Heart left ventricle (tissue), 16 donors: ENCODE measurements around the gene SNRNP70. TPM values are rescaled to one million over a fixed set of nuclear protein-coding genes. Genes with fewer than 3 reads are reported as not detected.
A peak's percentile ranks its signal among the peaks of the same experiment; 100 is the strongest.

Experiments used
- ATAC-seq, 4 donors: fragments of 200-7000 bp; cut with Tn5 transposase; one replicate each; pipeline ENCODE4 v1.9.1; 2020 to 2022; ENCODE audit warnings: moderate library complexity in 4 of 4, mild to moderate bottlenecking in 3 of 4, moderate number of reproducible peaks in 1 of 4
- DNase-seq, 5 donors: peaks; one replicate each; pipeline ENCODE4 v3.0.0-alpha.2; 2020
- H3K27ac ChIP-seq, 12 donors: fragments of 200-600 bp; sonication (generic) in 4 of 12; one replicate each; pipeline versions ENCODE4 v1.5.0 to v1.8.0; 2016 to 2022; ENCODE audit warnings: mild to moderate bottlenecking in 2 of 12
- H3K27me3 ChIP-seq, 9 donors: fragments of 200-600 bp; sonication (generic) in 2 of 9; one replicate each; pipeline versions ENCODE4 v1.5.1 to v1.8.0; 2016 to 2022; ENCODE audit warnings: mild to moderate bottlenecking in 3 of 9
- H3K36me3 ChIP-seq, 9 donors: fragments of 200-600 bp; sonication (generic) in 2 of 9; one replicate each; pipeline versions ENCODE4 v1.5.0 to v1.8.0; 2018 to 2022; ENCODE audit warnings: mild to moderate bottlenecking in 2 of 9
- H3K4me1 ChIP-seq, 12 donors: fragments of 200-600 bp; sonication (generic) in 4 of 12; one replicate each; pipeline versions ENCODE4 v1.5.0 to v1.8.0; 2016 to 2022; ENCODE audit warnings: mild to moderate bottlenecking in 3 of 12
- H3K4me3 ChIP-seq, 12 donors: fragments of 200-600 bp; sonication (generic) in 4 of 12; one replicate each; pipeline versions ENCODE4 v1.5.0 to v1.8.0; 2017 to 2022; ENCODE audit warnings: mild to moderate bottlenecking in 9 of 12, moderate library complexity in 4 of 12
- H3K9me3 ChIP-seq, 12 donors: fragments of 200-600 bp; sonication (generic) in 4 of 12; one replicate each; pipeline versions ENCODE4 v1.5.0 to v1.8.0; 2016 to 2022; ENCODE audit warnings: mild to moderate bottlenecking in 1 of 12
- POLR2A ChIP-seq, 2 donors: fragments of 450-650 bp; IDR thresholded peaks; one replicate each; pipeline ENCODE4 v1.6.1; 2017; ENCODE audit warnings: antibody characterized with exemption in 2 of 2, mild to moderate bottlenecking in 2 of 2, moderate library complexity in 2 of 2
- WGBS, 4 donors: extraction: QIAGEN DNeasy Blood & Tissue Kit in 2 of 4; methylation state at CpG; one replicate each; pipeline versions ENCODE4 v1.1.5 to v1.1.7; 2013 to 2018; 5-methylcytosine and 5-hydroxymethylcytosine counted together
- intact Hi-C, 10 donors: fragments of 100-400 bp; cut with DNase I; formaldehyde crosslinking; loops; one replicate each; pipeline versions ENCODE4 v1.11.1 to v1.14.2; 2022
- polyA plus RNA-seq, 2 donors: library from polyadenylated mRNA; stranded (reverse); fragments of 200-250 nt; gene quantifications; one replicate each; pipeline ENCODE4 v1.2.3, GENCODE V29; 2013
- total RNA-seq, 9 donors: library from RNA; depleted of rRNA in 2 of 9; stranded (reverse); fragments of >200 nt in 2 of 9; fragmentation: NEBNext Ultra II Directional in 3 of 9; extraction: Animal tissue kit (Norgen Biotek cat#: 25700) in 3 of 9; gene quantifications; one replicate each; pipeline versions ENCODE4 v1.1.0 to v1.2.4, GENCODE V29; 2016 to 2023
- TF ChIP-seq, protein P1 (sequence below), 12 donors: fragments of 200-600 bp; sonication (generic) in 4 of 12; IDR thresholded peaks; one replicate each; pipeline versions ENCODE4 v1.5.0 to v1.8.0; 2018 to 2022; ENCODE audit warnings: antibody characterized with exemption in 12 of 12, mild to moderate bottlenecking in 5 of 12
- donor health status: ischemic (EF 13 %, LVEDD 7.1; RV severe dilation, severe dysfunction).
- donor health status: healthy with polysubstance abuse.
- donor health status: DM: no; HTN: yes; CAD: no.
- donor health status: DM: no; HTN: no; CAD: no.
- donor health status: ischemic (EF 25% LVEDD 6.9; RV normal size, moderate dysfunction).
- donor health status: ischemic (EF 25% LVEDD 5.7; RV mildly dilated, moderate dysfunction).
- donor health status: healthy.
- donor health status: DM: yes; HTN: yes; CAD: no.
- donor health status: ischemic (EF 35%, LVEDD 5.7; RV mildly dilated, moderate dysfunction).
- donor health status: nonischemic (EF 11% LVEDD 7.7; RV severe dilation, severe dysfunction).
- donor health status: DM: yes; HTN: yes; CAD: no.
- donor health status: PGD.
- donor health status: ischemic (EF 29% LVEDD 5.4; RV normal size, mild dysfunction).
- donor health status: nonischemic (EF 23%, LVEDD 6.1; RV moderate dilation, normal function).

SNRNP70 gene
- total and polyA plus RNA-seq, 11 donors: 61.6 to 163 (median 96.6) TPM

DNA sequence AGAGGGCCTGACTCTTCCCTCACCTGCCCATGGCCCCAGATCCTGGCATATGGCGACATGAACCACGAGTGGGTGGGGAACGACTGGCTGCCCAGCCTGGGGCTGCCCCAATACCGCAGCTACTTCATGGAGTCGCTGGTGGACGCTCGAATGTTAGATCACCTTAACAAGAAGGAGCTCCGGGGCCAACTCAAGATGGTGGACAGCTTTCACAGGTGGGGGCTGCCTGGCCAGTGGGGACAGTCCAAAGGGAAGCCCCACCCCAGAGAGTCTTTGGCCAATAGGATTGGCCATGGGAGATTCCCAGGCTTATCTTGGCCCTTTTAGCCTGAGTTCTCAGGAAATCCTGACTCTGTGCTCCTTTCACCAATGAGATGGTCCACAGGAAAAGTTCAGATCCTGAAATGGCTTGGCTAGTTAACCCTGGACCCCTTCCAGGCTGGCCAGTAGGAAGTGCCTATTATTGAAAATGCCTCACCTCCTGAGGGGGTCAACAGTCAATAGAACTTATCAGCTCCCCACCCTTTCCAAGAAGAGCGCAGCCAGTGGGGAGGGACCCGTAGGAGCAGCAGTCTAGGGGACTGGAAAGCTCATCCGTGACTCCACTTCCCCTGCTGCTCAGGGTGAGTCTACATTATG lies 62.9 kb downstream of the SNRNP70 start:
- TF ChIP-seq, protein P1, sequence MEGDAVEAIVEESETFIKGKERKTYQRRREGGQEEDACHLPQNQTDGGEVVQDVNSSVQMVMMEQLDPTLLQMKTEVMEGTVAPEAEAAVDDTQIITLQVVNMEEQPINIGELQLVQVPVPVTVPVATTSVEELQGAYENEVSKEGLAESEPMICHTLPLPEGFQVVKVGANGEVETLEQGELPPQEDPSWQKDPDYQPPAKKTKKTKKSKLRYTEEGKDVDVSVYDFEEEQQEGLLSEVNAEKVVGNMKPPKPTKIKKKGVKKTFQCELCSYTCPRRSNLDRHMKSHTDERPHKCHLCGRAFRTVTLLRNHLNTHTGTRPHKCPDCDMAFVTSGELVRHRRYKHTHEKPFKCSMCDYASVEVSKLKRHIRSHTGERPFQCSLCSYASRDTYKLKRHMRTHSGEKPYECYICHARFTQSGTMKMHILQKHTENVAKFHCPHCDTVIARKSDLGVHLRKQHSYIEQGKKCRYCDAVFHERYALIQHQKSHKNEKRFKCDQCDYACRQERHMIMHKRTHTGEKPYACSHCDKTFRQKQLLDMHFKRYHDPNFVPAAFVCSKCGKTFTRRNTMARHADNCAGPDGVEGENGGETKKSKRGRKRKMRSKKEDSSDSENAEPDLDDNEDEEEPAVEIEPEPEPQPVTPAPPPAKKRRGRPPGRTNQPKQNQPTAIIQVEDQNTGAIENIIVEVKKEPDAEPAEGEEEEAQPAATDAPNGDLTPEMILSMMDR (IDR thresholded peaks at IDR 0.05): no peak
- peak in 1 of 2 donors; percentile 21 for TF ChIP-seq POLR2A (IDR thresholded peaks at IDR 0.05)
- intact Hi-C loops: loop anchor here (2.0 to 5.0 kb wide), 5 partner anchors 29 to 156 kb away; partner anchors contain the start of genes LIN7B (in 4 of the 10), C19orf73 (in 2 of the 10), PPFIA3 (in 2 of the 10) and GYS1 (in 1 of the 10)
- peaks cover 0 to 56% (median 40%) of the 10 kb centered on the region in 12 donors for H3K4me1 ChIP-seq
- H3K27ac ChIP-seq: peak overlapping the region; percentile 70 to 100 (median 86)
- no peaks in the 10 kb centered on the region for H3K9me3 ChIP-seq
- peak; percentile 47 to 70 (median 67) for DNase-seq
- H3K36me3 ChIP-seq: no peaks in the 10 kb centered on the region
- H3K4me3 ChIP-seq: peak overlapping the region in 11 of 12 donors; percentile 50 to 92 (median 74)
- H3K27me3 ChIP-seq: peaks cover 0 to 21% (median 0%) of the 10 kb centered on the region in 9 donors
- WGBS, 4 donors: 58 to 73% (median 59%) methylated on average over 11 of the region's 11 CpGs
- ATAC-seq: peak in 2 of 4 donors; percentile 2 to 23

- TF ChIP-seq POLR2A (IDR thresholded peaks at IDR 0.05): peak; percentile 7 to 85
- TF ChIP-seq, protein P1 (IDR thresholded peaks at IDR 0.05): peak in 1 of 12 donors; percentile 2
- intact Hi-C loops: loop anchor here (2.0 to 5.0 kb wide), 5 partner anchors 30 to 157 kb away; partner anchors contain the start of genes LIN7B (in 4 of the 10), C19orf73 (in 2 of the 10), PPFIA3 (in 2 of the 10) and GYS1 (in 1 of the 10)
- H3K4me3 ChIP-seq: peak overlapping the region; percentile 50 to 92 (median 74)
- peak overlapping the region; percentile 70 to 100 (median 86) for H3K27ac ChIP-seq
- peaks cover 0 to 53% (median 39%) of the 10 kb centered on the region in 12 donors for H3K4me1 ChIP-seq
- no peaks in the 10 kb centered on the region for H3K9me3 ChIP-seq
- ATAC-seq (peak; percentile 74 to 86 (median 78)), DNase-seq (peak; percentile 97 to 99 (median 98))
- WGBS, 4 donors: 3 to 4% (median 3%) methylated on average over 38 to 49 of the region's 49 CpGs
- peaks cover 0 to 21% (median 0%) of the 10 kb centered on the region in 9 donors for H3K27me3 ChIP-seq
- H3K36me3 ChIP-seq: no peaks in the 10 kb centered on the region
These were observed 63.8 kb downstream of the SNRNP70 start for GRCh38 chr19:49148784-49149651.

DNA sequence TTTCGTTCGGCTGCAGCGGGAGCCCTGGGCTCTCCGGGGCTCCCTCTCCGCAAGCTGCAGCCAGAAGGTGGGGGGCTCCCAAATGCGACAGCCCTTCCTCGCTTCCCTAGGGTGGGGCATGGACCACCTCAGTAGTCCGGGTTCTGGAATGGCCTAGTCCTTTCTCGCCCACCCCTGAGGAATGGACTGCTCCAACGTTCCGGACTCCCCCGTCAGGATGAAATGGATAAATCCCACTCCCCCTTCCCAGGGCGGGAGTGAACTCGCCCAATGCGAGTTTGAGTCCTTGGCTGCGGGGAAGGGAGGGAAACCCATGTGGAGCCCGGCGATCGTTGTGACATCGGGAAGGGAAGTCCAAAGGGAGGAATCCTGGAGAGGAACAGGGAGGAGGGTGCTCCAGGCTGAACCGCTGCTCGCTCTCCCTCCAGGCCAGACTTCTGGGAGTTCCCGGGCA lies 64.4 kb downstream of the SNRNP70 start:
- WGBS, 4 donors: 0 to 4% (median 0%) methylated on average over 9 to 23 of the region's 23 CpGs
- ATAC-seq: peak; percentile 45 to 59 (median 50)
- Histone ChIP-seq H3K27ac (peak overlapping the region; percentile 70 to 100 (median 86)), H3K36me3 (no peaks in the 10 kb centered on the region), H3K27me3 (peaks cover 0 to 21% (median 0%) of the 10 kb centered on the region in 9 donors), H3K9me3 (no peaks in the 10 kb centered on the region), H3K4me1 (peaks cover 0 to 53% (median 39%) of the 10 kb centered on the region in 12 donors), H3K4me3 (peak overlapping the region; percentile 50 to 92 (median 74))
- peak; percentile 76 to 83 (median 79) for DNase-seq
- intact Hi-C loops: loop anchor here (2.0 to 10.0 kb wide), 7 partner anchors 31 to 275 kb away; partner anchors contain the start of genes C19orf73 (in 4 of the 10), LIN7B (in 4 of the 10), PPFIA3 (in 4 of the 10) and GYS1 (in 1 of the 10)
- no peak for TF ChIP-seq POLR2A (IDR thresholded peaks at IDR 0.05)
- TF ChIP-seq, protein P1 (IDR thresholded peaks at IDR 0.05): peak in 1 of 12 donors; percentile 7
